Uterus (tissue), 2 donors: Measurements from ENCODE around the gene H6PD.

Experiments
- CTCF ChIP-seq, 4 experiments: fragments of 200-600 bp in 2 of 4; fragments of 450-650 bp in 2 of 4; sonication (generic) in 2 of 4; IDR thresholded peaks; one replicate each; pipeline ENCODE4 v1.5.1; 2016 to 2019; ENCODE audit warnings: antibody characterized with exemption in 4 of 4, mild to moderate bottlenecking in 2 of 4, moderate library complexity in 1 of 4
- POLR2A ChIP-seq, 2 donors: fragments of 450-650 bp; IDR thresholded peaks; one replicate each; pipeline ENCODE4 v1.6.1; 2016; ENCODE audit warnings: antibody characterized with exemption in 2 of 2, mild to moderate bottlenecking in 1 of 2, moderate library complexity in 1 of 2

GRCh38 chr1:9281908-9282695 is 47.5 kb downstream of the H6PD start:
- TF ChIP-seq CTCF (IDR thresholded peaks at IDR 0.05) (no peak), POLR2A (IDR thresholded peaks at IDR 0.05) (no peak)
